GM12865 (cell line): ENCODE measurements around the gene HOXC11.

Source experiments
- DNase-seq: peaks from one replicate; pipeline ENCODE4 v3.0.0; 2010; ENCODE audit warnings: low read depth
- H3K4me3 ChIP-seq: 2 replicates; pipeline ENCODE4 v1.5.1; 2011; ENCODE audit warnings: mild to moderate bottlenecking, low read depth, low read length, control low read depth
- CTCF ChIP-seq: IDR thresholded peaks from 2 replicates; pipeline ENCODE4 v1.5.1; 2011; ENCODE audit warnings: low read length, control low read depth, low read depth, inconsistent platforms; ENCODE audit not compliant: insufficient read depth; ENCODE audit errors: missing control alignments

Gene HOXC11

GRCh38 chr12:53955776-53956250, 17.1 kb upstream of the HOXC11 start:
- no peak overlapping the region for H3K4me3 ChIP-seq
- DNase-seq = no peak
- no peak for TF ChIP-seq CTCF

- DNase-seq = no peak
- TF ChIP-seq CTCF = no peak
- H3K4me3 ChIP-seq = no peak overlapping the region
Observed at GRCh38 chr12:53956251-53956887, 16.6 kb upstream of the HOXC11 start.

GRCh38 chr12:53956914-53957536, 15.9 kb upstream of the HOXC11 start:
- no peak for TF ChIP-seq CTCF
- no peak for DNase-seq
- H3K4me3 ChIP-seq = no peak overlapping the region

- H3K4me3 ChIP-seq = no peak overlapping the region
- no peak for TF ChIP-seq CTCF
- no peak for DNase-seq
Observed at GRCh38 chr12:53958128-53958527, 14.8 kb upstream of the HOXC11 start.

GRCh38 chr12:53959314-53959713, 13.6 kb upstream of the HOXC11 start:
- TF ChIP-seq CTCF = no peak
- H3K4me3 ChIP-seq = no peak overlapping the region
- DNase-seq = no peak

- TF ChIP-seq CTCF = no peak
- no peak overlapping the region for H3K4me3 ChIP-seq
- DNase-seq = no peak
Observed at GRCh38 chr12:53960187-53961024, 12.5 kb upstream of the HOXC11 start.
